OCI-LY7 (cell line): ENCODE data around the gene HCFC1R1. TPM values are rescaled to one million over a fixed set of nuclear protein-coding genes. Genes with fewer than 3 reads are reported as not detected.

Experiments
- BruUV-seq: library from RNA; stranded (reverse); fragments of 400-500 nt; replicated peaks from 2 replicates; lab custom pipeline; 2021; lab: Mats Ljungman, UMichigan
- CTCF ChIA-PET: fragments of 300-600 bp; sonication (Branson Sonifier 250); formaldehyde crosslinking; loops from one replicate; lab custom pipeline; 2022; ENCODE audit warnings: antibody characterized with exemption; ENCODE audit not compliant: unreplicated experiment; lab: Charles Lee
- POLR2A ChIA-PET: fragments of 300-600 bp; sonication (Branson Sonifier 250); formaldehyde crosslinking; loops from one replicate; lab custom pipeline; 2022; ENCODE audit warnings: antibody characterized with exemption; lab: Charles Lee
- DNase-seq: peaks from one replicate; pipeline ENCODE4 v3.0.0-alpha.2; 2015; ENCODE audit warnings: low spot score
- H2AFZ ChIP-seq: fragments of 200-600 bp; sonication (generic), shearing (Covaris generic); 2 replicates; pipeline ENCODE4 v1.6.1; 2014; ENCODE audit warnings: mild to moderate bottlenecking, antibody characterized with exemption, low read length, moderate library complexity
- H3K27ac ChIP-seq: fragments of 200-600 bp; sonication (generic); 2 replicates; pipeline ENCODE4 v1.5.1; 2014; ENCODE audit warnings: mixed run types, low read depth, mild to moderate bottlenecking, moderate library complexity, low read length, inconsistent platforms; ENCODE audit not compliant: poor library complexity, severe bottlenecking
- H3K36me3 ChIP-seq: fragments of 200-600 bp; sonication (generic); 2 replicates; pipeline ENCODE4 v1.6.1; 2014; ENCODE audit warnings: mild to moderate bottlenecking, antibody characterized with exemption, low read length, moderate library complexity, mixed read lengths; ENCODE audit not compliant: insufficient read depth
- H3K4me1 ChIP-seq: fragments of 200-600 bp; sonication (generic); 2 replicates; pipeline ENCODE4 v1.5.1; 2014; ENCODE audit warnings: mild to moderate bottlenecking, low read length; ENCODE audit not compliant: insufficient read depth, poor library complexity, severe bottlenecking
- H3K4me2 ChIP-seq: fragments of 200-600 bp; sonication (generic); 2 replicates; pipeline ENCODE4 v1.6.1; 2014; ENCODE audit warnings: mild to moderate bottlenecking, low read length
- H3K4me3 ChIP-seq: fragments of 200-600 bp; sonication (generic); 2 replicates; pipeline ENCODE4 v1.5.1; 2014; ENCODE audit warnings: mild to moderate bottlenecking, low read depth, low read length; ENCODE audit not compliant: poor library complexity, severe bottlenecking
- H3K79me2 ChIP-seq: fragments of 200-600 bp; sonication (generic); 2 replicates; pipeline ENCODE4 v1.6.1; 2016; ENCODE audit warnings: low read depth, mild to moderate bottlenecking, low read length, moderate library complexity, mixed read lengths; ENCODE audit not compliant: insufficient read depth
- H3K9me2 ChIP-seq: fragments of 200-600 bp; sonication (generic); 2 replicates; pipeline ENCODE4 v1.6.1; 2016; ENCODE audit warnings: mild to moderate bottlenecking, low read length, mixed read lengths; ENCODE audit not compliant: insufficient read depth
- H3K9me3 ChIP-seq: fragments of 200-600 bp; sonication (generic); 2 replicates; pipeline ENCODE4 v1.6.1; 2014; ENCODE audit warnings: mild to moderate bottlenecking, mixed run types, low read length, mixed read lengths
- H4K20me1 ChIP-seq: fragments of 200-600 bp; sonication (generic); 2 replicates; pipeline ENCODE4 v1.6.1; 2014; ENCODE audit warnings: mild to moderate bottlenecking, antibody characterized with exemption, low read length, moderate library complexity, mixed read lengths; ENCODE audit not compliant: insufficient read depth
- CTCF ChIP-seq: fragments of 200-600 bp; sonication (generic); conservative IDR thresholded peaks from 2 replicates; pipeline ENCODE4 v1.5.1; 2014; ENCODE audit warnings: mild to moderate bottlenecking, antibody characterized with exemption, low read length, moderate library complexity, mixed read lengths
- EZH2phosphoT487 ChIP-seq: fragments of 200-600 bp; sonication (generic); IDR thresholded peaks from 2 replicates; pipeline ENCODE4 v1.6.1; 2018; ENCODE audit warnings: low read depth, borderline replicate concordance, mild to moderate bottlenecking, mixed run types, antibody characterized with exemption, low read length, moderate library complexity, mixed read lengths
- intact Hi-C: fragments of 100-400 bp; cut with micrococcal nuclease; formaldehyde crosslinking; loops from one replicate; pipeline ENCODE4 v1.10.0; 2022; ENCODE audit not compliant: unreplicated experiment
- total RNA-seq, 2 experiments: library from RNA; depleted of rRNA in 1 of 2; stranded (reverse); fragments of >200 nt in 1 of 2; shearing (Covaris generic) in 1 of 2; gene quantifications; 2 replicates each; pipeline ENCODE4 v1.2.3, GENCODE V29; 2014 to 2022

The HCFC1R1 gene
- total RNA-seq, 2 experiments from 2014 or later: 29.1 to 39.4 TPM

- POLR2A ChIA-PET: interaction anchor here (1.4 kb wide), 1 partner anchor 14 kb away, joined by 3 read pairs; no protein-coding TSS in a partner anchor
- peaks cover 4% of the 10 kb centered on the region for H3K4me1 ChIP-seq
- no peak overlapping the region for H2AFZ ChIP-seq
- no peaks in the 10 kb centered on the region for H4K20me1 ChIP-seq
- intact Hi-C loops: no loop called here
- TF ChIP-seq EZH2phosphoT487: no peak
- TF ChIP-seq CTCF: no peak
- BruUV-seq: no TSS peak
- CTCF ChIA-PET: no interaction called here
- H3K27ac ChIP-seq: no peak overlapping the region
- no peaks in the 10 kb centered on the region for H3K9me3 ChIP-seq
- H3K36me3 ChIP-seq: no peaks in the 10 kb centered on the region
- no peak overlapping the region for H3K4me3 ChIP-seq
- H3K79me2 ChIP-seq: no peaks in the 10 kb centered on the region
- H3K4me2 ChIP-seq: no peak overlapping the region
- H3K9me2 ChIP-seq: no peaks in the 10 kb centered on the region
- DNase-seq: no peak
These were observed 40.1 kb upstream of the HCFC1R1 start for GRCh38 chr16:3063625-3064386.

DNA sequence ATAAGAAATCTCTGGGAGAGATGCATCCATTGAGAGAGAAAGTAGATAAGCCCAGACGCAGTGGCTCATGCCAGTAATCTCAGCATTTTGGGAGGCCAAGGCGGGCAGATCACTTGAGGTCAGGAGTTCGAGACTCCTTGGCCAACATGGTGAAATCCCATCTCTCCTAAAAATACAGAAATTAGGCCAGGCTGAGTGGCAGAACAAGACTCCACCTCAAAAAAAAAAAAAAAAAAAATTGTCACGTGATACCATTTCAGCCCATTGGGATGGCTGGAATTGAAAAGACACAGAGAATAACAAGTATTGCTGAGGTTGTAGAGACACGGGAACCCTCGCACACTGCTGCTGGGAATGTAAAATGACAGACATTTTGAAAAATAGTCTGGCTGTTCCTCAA, 38.8 kb upstream of the HCFC1R1 start:
- ChIA-PET POLR2A (interaction anchor here (1.4 kb wide), 1 partner anchor 15 kb away, joined by 3 read pairs; no protein-coding TSS in a partner anchor), CTCF (no interaction called here)
- Histone ChIP-seq H3K4me2 (no peak overlapping the region), H2AFZ (no peak overlapping the region), H3K4me3 (no peak overlapping the region), H3K9me2 (no peaks in the 10 kb centered on the region), H3K9me3 (no peaks in the 10 kb centered on the region), H3K27ac (no peak overlapping the region), H4K20me1 (no peaks in the 10 kb centered on the region), H3K36me3 (no peaks in the 10 kb centered on the region), H3K4me1 (peaks cover 11% of the 10 kb centered on the region), H3K79me2 (no peaks in the 10 kb centered on the region)
- intact Hi-C loops: no loop called here
- DNase-seq: no peak
- no peak for TF ChIP-seq EZH2phosphoT487
- no peak for TF ChIP-seq CTCF
- no TSS peak for BruUV-seq
